ENCODE data around the gene KLHL36.

KLHL36 gene

GRCh38 chr16:84647828-84648594, at the start of gene KLHL36:
KLHL36 (plus strand) TSS chr16:84648511; CDS start chr16:84650868, 2,357 bp downstream.
- peak; percentile 36 to 74 (median 67) for DNase-seq

DNA sequence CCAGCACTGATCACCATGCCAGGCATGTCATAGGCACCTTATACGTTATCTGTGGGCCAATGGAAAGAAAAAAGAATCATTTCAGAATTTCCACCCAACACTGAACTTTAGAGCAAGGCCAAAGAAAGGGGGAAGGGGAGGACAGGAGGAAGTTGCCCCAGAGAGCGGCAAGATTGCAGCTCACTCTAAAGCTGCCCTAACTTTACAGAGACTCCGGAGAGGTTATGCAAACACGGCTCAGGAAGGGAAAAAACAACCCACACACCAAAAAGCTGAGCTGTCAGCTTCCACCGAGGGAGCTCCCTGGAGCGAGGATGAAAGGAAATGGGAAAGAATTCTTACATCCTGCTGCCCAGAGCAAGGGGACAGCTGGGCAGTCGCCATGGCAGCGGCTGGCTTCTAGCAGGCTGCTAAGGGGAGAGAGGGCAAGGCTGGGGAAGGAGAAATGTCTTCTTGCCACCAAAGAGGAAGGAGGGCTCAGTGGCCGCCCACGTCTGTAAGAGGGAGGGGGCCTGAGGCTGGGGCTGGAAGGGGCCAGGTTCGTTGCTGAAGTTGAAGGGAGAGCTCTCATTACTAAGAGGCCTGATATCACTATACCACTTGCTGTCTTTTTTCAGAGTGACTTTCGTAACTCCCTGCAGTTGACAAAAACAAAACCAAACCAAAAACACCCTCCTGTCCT, 48.6 kb upstream of the KLHL36 start:
- peak in 5 of 6 experiments; percentile 10 to 65 (median 27) for DNase-seq

GRCh38 chr16:84600343-84601229, 47.7 kb upstream of the KLHL36 start:
- DNase-seq: peak in 4 of 6 experiments; percentile 15 to 62 (median 44)

DNA sequence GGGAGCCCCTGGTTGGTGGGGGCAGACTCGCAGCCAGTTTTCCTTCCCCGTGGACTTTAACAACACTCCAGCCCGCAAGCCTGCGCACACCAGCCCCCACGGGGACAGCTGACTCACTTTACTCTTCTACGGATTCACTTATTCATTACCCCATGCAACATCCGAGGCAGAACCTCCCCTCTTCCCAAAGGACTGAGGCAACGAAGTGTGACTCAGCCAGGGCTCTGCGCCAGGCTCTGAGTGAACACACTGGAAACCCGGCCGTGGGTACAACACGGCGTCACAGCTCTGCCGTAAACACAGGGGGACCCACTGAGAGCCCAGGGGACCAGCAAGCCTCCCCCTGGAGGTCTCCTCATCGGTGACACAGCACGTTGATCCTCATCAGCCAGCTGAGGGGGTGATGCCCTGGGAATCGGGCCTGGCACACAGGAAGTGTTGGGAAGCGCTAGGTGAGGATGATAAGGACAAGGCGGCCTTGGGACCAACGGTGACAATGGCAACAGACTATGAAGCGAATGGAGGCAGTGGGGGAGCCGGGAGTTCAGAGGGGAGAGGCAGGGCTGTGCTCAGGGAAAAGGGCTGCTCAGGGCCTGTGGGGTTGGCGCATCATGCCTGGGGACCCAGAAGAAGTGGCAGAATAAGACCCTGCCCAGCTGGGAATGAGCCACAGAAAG, 45.0 kb upstream of the KLHL36 start:
- no peak for DNase-seq

- DNase-seq: no peak
Measured at GRCh38 chr16:84603940-84604339, 44.4 kb upstream of the KLHL36 start.

DNA sequence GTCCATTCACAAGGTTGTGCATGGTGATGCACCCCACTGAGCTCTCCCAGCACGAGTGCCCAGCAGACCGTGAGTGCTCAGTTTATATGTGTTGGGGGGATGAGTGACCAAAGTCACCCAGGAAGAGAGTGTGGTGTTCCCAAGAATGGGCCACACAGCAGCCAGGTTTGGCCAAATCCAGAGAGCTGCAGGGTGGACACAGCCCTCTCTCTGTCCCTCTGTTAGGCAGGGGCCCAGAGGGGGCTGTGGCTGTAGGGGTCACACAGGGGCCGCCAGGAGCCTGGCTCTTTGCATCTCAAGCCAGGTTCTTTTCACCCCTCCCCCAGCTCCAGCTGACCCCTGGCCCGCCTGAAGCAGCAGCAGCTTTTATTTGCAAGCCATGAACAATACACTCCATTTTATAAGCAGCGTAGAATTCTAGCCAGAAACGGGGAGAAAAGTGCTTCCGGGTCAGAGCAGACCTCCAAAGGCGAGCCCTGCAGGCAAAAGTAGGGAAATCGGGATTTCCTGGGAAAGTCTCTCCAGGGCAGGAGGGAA, 43.8 kb upstream of the KLHL36 start:
- DNase-seq: no peak

DNA sequence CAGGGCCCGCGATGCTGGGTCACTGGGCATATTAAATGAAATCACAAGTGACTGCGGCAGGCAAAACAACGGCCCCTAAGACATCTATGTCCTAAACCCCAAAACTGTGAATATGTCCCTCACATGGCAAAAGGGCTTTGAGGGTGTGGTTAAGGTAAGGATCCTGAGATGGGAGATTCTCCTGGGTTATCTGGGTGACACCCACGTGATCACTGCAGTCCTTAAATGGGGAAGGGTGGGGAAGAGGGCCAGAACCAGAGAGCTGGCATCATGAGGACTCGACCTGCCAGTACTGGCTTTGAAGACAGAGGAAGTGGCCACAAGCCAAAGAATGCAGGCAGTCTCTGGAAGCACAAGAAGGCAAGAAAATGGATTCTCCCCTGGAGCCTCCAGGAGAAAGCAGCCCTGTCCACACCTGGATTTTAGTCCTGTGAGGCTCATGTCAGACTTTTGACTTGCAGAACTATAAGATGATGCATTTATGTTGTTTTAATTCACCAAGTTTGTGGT, 42.9 kb upstream of the KLHL36 start:
- no peak for DNase-seq

GRCh38 chr16:84606081-84606875, 42.0 kb upstream of the KLHL36 start:
- DNase-seq: peak in 1 of 6 experiments; percentile 11

DNA sequence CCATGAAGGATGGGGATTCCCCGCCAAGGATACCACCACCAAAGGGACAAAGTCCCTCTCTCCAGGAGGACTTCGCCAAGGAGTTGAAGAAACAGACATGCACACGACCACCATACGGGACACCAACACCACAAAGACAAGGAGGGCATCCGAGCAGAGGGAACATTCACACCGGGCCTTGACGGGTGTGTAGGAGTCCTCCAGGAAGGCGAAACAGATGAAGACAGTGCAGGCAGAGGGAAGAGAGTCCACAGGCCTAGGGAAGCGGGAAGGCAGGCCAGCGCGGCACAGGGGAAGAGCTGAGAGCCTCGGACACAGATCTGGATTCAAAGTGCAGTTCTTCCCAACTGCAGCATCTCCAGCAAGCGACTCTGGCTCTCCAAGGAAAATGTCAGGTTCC, 41.2 kb upstream of the KLHL36 start:
- DNase-seq: no peak

DNA sequence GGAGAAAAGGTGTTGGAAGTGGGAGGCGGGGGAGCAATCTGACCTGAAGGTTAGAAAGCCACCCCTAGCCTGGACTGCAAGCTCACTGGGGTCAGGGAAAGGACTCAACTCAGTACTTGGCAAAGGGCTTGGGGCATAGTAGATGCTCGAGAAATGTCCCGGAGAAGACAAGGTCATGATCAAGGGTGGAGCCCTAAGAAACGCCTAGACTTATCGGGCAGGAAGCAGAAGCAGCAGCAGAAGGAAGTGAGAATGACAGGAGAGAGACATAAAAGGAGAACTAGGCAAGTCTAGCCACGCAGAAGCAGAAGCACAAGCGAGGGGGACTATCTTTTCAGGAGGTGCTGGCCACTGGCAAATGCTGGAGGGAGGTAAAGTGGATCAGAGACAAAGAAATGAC, 40.6 kb upstream of the KLHL36 start:
- DNase-seq: peak in 2 of 6 experiments; percentile 18 to 34

- DNase-seq: peak in 1 of 6 experiments; percentile 12
Measured at GRCh38 chr16:84608282-84608681, 40.0 kb upstream of the KLHL36 start.

GRCh38 chr16:84609563-84610177, 38.6 kb upstream of the KLHL36 start:
- DNase-seq: no peak

DNA sequence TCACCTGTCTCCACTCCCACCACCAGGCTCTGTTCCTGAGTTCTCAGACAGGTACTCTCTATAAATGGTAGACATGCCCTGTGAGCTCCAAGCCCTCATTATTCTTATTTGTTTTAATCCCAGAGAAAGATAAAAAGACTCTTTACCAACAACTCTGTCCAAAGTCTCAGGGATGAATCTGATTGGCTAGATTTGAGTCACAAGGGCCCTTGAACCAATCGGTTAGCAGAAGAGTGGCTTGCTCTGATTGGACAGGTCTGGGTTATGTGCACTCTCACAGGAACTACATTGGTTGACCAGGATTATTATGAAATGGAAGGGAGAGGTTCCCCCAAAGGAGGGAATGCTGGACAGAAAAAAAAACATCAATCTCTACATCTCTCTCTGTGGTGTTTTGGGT, 37.9 kb upstream of the KLHL36 start:
- no peak for DNase-seq

GRCh38 chr16:84611041-84611440, 37.3 kb upstream of the KLHL36 start:
- no peak for DNase-seq

DNA sequence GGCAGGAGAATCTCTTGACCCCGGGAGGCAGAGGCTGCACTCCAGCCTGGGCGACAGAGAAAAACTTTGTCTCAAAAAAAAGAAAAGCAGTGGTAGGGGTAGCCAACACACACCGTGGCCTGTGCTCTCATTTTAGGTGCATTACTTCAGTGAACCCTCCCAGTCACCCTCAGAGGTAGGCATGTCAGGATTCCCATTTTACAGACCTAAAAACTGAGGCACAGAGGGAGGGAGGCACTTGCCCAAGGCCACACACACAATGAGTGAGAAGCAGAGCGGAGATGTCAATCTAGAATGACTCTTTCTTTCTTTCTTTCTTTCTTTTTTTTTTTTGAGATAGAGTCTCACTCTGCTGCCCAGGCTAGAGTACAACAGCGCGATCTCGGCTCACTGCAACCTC, 35.6 kb upstream of the KLHL36 start:
- DNase-seq: no peak

- DNase-seq: no peak
Measured at GRCh38 chr16:84613408-84614072, 34.8 kb upstream of the KLHL36 start.

GRCh38 chr16:84614073-84614459, 34.2 kb upstream of the KLHL36 start:
- DNase-seq: no peak

GRCh38 chr16:84614623-84614967, 33.7 kb upstream of the KLHL36 start:
- no peak for DNase-seq

- DNase-seq: no peak
Measured at GRCh38 chr16:84614968-84615813, 33.1 kb upstream of the KLHL36 start.

Measured in stimulated activated naive CD4-positive, alpha-beta T cell (primary cell).